Esophagus squamous epithelium (tissue), 4 donors: ENCODE measurements around the gene PTPRN2.

ENCODE experiments used
- POLR2A ChIP-seq, 4 donors: fragments of 450-650 bp; IDR thresholded peaks; one replicate each; pipeline ENCODE4 v1.6.1; 2017; ENCODE audit warnings: antibody characterized with exemption in 4 of 4, mild to moderate bottlenecking in 4 of 4, moderate library complexity in 3 of 4
- TF ChIP-seq, protein P1 (sequence below), 6 experiments: fragments of 450-650 bp in 4 of 6; fragments of 200-600 bp in 2 of 6; sonication (generic) in 2 of 6; IDR thresholded peaks; one replicate each; pipeline ENCODE4 v1.5.1; 2016 to 2019; ENCODE audit warnings: antibody characterized with exemption in 6 of 6, mild to moderate bottlenecking in 4 of 6, moderate library complexity in 4 of 6

DNA sequence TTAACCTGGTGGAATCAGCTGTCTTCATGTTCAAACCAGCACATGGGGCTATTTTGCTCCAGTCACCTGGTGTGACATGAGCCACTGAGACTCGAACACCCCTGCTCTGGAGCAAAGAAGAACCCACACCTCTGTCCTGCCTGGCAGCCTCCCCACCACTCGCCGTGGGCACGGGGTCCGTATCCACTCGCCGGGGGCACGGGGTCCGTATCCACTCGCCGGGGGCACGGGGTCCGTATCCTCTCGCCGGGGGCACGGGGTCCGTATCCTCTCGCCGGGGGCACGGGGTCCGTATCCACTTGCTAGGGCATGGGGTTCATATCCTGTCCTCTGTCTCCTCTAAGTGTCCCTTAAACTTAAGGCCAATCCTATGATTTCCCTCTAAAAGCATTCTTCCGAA, 558.7 kb downstream of the PTPRN2 start:
- TF ChIP-seq, protein P1, sequence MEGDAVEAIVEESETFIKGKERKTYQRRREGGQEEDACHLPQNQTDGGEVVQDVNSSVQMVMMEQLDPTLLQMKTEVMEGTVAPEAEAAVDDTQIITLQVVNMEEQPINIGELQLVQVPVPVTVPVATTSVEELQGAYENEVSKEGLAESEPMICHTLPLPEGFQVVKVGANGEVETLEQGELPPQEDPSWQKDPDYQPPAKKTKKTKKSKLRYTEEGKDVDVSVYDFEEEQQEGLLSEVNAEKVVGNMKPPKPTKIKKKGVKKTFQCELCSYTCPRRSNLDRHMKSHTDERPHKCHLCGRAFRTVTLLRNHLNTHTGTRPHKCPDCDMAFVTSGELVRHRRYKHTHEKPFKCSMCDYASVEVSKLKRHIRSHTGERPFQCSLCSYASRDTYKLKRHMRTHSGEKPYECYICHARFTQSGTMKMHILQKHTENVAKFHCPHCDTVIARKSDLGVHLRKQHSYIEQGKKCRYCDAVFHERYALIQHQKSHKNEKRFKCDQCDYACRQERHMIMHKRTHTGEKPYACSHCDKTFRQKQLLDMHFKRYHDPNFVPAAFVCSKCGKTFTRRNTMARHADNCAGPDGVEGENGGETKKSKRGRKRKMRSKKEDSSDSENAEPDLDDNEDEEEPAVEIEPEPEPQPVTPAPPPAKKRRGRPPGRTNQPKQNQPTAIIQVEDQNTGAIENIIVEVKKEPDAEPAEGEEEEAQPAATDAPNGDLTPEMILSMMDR (IDR thresholded peaks at IDR 0.05): no peak
- no peak for TF ChIP-seq POLR2A (IDR thresholded peaks at IDR 0.05)
